Measurements from ENCODE around the gene TSPAN17. TPM values are rescaled to one million over a fixed set of nuclear protein-coding genes. Genes with fewer than 3 reads are reported as not detected.

Gene TSPAN17
- total and polyA plus RNA-seq, 2 experiments from 2014 or later, result 27.9 to 33.4 TPM

- H3K4me2 ChIP-seq, result no peak overlapping the region
- peak; percentile 44 for TF ChIP-seq CTCF (IDR thresholded peaks at IDR 0.05; ENCODE audit: poor library complexity)
- no peak for TF ChIP-seq EZH2phosphoT487 (IDR thresholded peaks at IDR 0.05; ENCODE audit: low read depth, severe bottlenecking, unreplicated experiment)
- no peaks in the 10 kb centered on the region for H3K9me2 ChIP-seq (replicated peaks; ENCODE audit: insufficient read depth)
- no peak for DNase-seq (ENCODE audit: low spot score)
- WGBS (ENCODE audit: low lambda C conversion rate, missing lambda C conversion rate), result 66% methylated on average over 19 of the region's 19 CpGs
- H3K27me3 ChIP-seq, result peaks cover 15% of the 10 kb centered on the region
- no peaks in the 10 kb centered on the region for H3K36me3 ChIP-seq (replicated peaks; ENCODE audit: insufficient read depth, low read depth)
- H2AFZ ChIP-seq, result no peak overlapping the region
- H3K27ac ChIP-seq, result no peak overlapping the region
- no peaks in the 10 kb centered on the region for H3K9me3 ChIP-seq (ENCODE audit: low read depth)
- no peaks in the 10 kb centered on the region for H4K20me1 ChIP-seq (ENCODE audit: insufficient read depth, poor library complexity, severe bottlenecking)
- no peaks in the 10 kb centered on the region for H3K79me2 ChIP-seq
- H3K4me1 ChIP-seq (ENCODE audit: insufficient read depth), result no peaks in the 10 kb centered on the region
- H3K4me3 ChIP-seq, result no peak overlapping the region
Measured at GRCh38 chr5:176675676-176676360, 28.5 kb downstream of the TSPAN17 start.

GRCh38 chr5:176676361-176676824 is 29.1 kb downstream of the TSPAN17 start:
- no peak overlapping the region for H3K27ac ChIP-seq
- H3K79me2 ChIP-seq, result no peaks in the 10 kb centered on the region
- WGBS (ENCODE audit: low lambda C conversion rate, missing lambda C conversion rate), result 67% methylated on average over 10 of the region's 10 CpGs
- TF ChIP-seq EZH2phosphoT487 (IDR thresholded peaks at IDR 0.05; ENCODE audit: low read depth, severe bottlenecking, unreplicated experiment), result no peak
- no peak for TF ChIP-seq EZH2 (IDR thresholded peaks at IDR 0.05; ENCODE audit: borderline replicate concordance)
- no peak for TF ChIP-seq CTCF (IDR thresholded peaks at IDR 0.05; ENCODE audit: poor library complexity)
- no peaks in the 10 kb centered on the region for H3K36me3 ChIP-seq (replicated peaks; ENCODE audit: insufficient read depth, low read depth)
- H3K9me3 ChIP-seq (ENCODE audit: low read depth), result no peaks in the 10 kb centered on the region
- H4K20me1 ChIP-seq (ENCODE audit: insufficient read depth, poor library complexity, severe bottlenecking), result no peaks in the 10 kb centered on the region
- H3K27me3 ChIP-seq, result peaks cover 18% of the 10 kb centered on the region
- H3K4me3 ChIP-seq, result no peak overlapping the region
- H3K4me1 ChIP-seq (ENCODE audit: insufficient read depth), result no peaks in the 10 kb centered on the region
- DNase-seq (ENCODE audit: low spot score), result no peak
- no peaks in the 10 kb centered on the region for H3K9me2 ChIP-seq (replicated peaks; ENCODE audit: insufficient read depth)
- H2AFZ ChIP-seq, result no peak overlapping the region
- no peak overlapping the region for H3K4me2 ChIP-seq

- Histone ChIP-seq H3K4me3 (no peak overlapping the region), H3K4me1 (ENCODE audit: insufficient read depth) (no peaks in the 10 kb centered on the region), H3K4me2 (no peak overlapping the region), H3K27me3 (peaks cover 27% of the 10 kb centered on the region), H2AFZ (no peak overlapping the region), H3K79me2 (no peaks in the 10 kb centered on the region), H3K27ac (no peak overlapping the region), H3K36me3 (replicated peaks; ENCODE audit: insufficient read depth, low read depth) (no peaks in the 10 kb centered on the region), H3K9me2 (replicated peaks; ENCODE audit: insufficient read depth) (no peaks in the 10 kb centered on the region), H3K9me3 (ENCODE audit: low read depth) (no peaks in the 10 kb centered on the region), H4K20me1 (ENCODE audit: insufficient read depth, poor library complexity, severe bottlenecking) (no peaks in the 10 kb centered on the region)
- 91% methylated on average over 12 of the region's 12 CpGs for WGBS (ENCODE audit: low lambda C conversion rate, missing lambda C conversion rate)
- no peak for DNase-seq (ENCODE audit: low spot score)
- TF ChIP-seq EZH2 (IDR thresholded peaks at IDR 0.05; ENCODE audit: borderline replicate concordance), result no peak
- TF ChIP-seq EZH2phosphoT487 (IDR thresholded peaks at IDR 0.05; ENCODE audit: low read depth, severe bottlenecking, unreplicated experiment), result no peak
- no peak for TF ChIP-seq CTCF (IDR thresholded peaks at IDR 0.05; ENCODE audit: poor library complexity)
Measured at GRCh38 chr5:176677209-176677939, 30.1 kb downstream of the TSPAN17 start.

All from hepatocyte (in vitro differentiated cells).